RPMI7951 (cell line): ENCODE data around the gene SLC27A5. TPM values are rescaled to one million over a fixed set of nuclear protein-coding genes. Genes with fewer than 3 reads are reported as not detected.
"Not testable (repeated sequence)": the region's sequence is repeated elsewhere in the genome, so short reads cannot be mapped to it uniquely, and the experiment has no call there.

Experiments used
- DNase-seq: peaks from one replicate; pipeline ENCODE4 v3.0.0-alpha.2; 2012; ENCODE audit warnings: low read depth
- total RNA-seq: library from RNA; depleted of rRNA; stranded (reverse); fragments of >200 nt; shearing (Covaris generic); gene quantifications from 2 replicates; pipeline ENCODE4 v1.2.3, GENCODE V29; 2014

Gene SLC27A5
- total RNA-seq, 1 experiment from 2014 or later: 4.7 TPM

- no peak for DNase-seq
These were observed 14.1 kb downstream of the SLC27A5 start for GRCh38 chr19:58497634-58498170.

- peak; percentile 24 for DNase-seq
These were observed 19.5 kb downstream of the SLC27A5 start for GRCh38 chr19:58492265-58492664.

GRCh38 chr19:58491393-58491792, 20.4 kb downstream of the SLC27A5 start:
- no peak for DNase-seq

GRCh38 chr19:58484349-58484748, 27.4 kb downstream of the SLC27A5 start:
- not testable (repeated sequence) for DNase-seq

- no peak for DNase-seq
These were observed 28.0 kb downstream of the SLC27A5 start for GRCh38 chr19:58483776-58484175.

- DNase-seq: no peak
These were observed 29.4 kb downstream of the SLC27A5 start for GRCh38 chr19:58482372-58482771.

- no peak for DNase-seq
These were observed 31.0 kb downstream of the SLC27A5 start for GRCh38 chr19:58480831-58481230.

- no peak for DNase-seq
These were observed 31.3 kb downstream of the SLC27A5 start for GRCh38 chr19:58480481-58480830.

GRCh38 chr19:58479736-58480480, 31.9 kb downstream of the SLC27A5 start:
- DNase-seq: no peak

- DNase-seq: no peak
These were observed 32.5 kb downstream of the SLC27A5 start for GRCh38 chr19:58479303-58479702.

GRCh38 chr19:58477871-58478270, 33.9 kb downstream of the SLC27A5 start:
- DNase-seq: no peak

GRCh38 chr19:58477130-58477529, 34.7 kb downstream of the SLC27A5 start:
- no peak for DNase-seq

GRCh38 chr19:58476498-58477015, 35.2 kb downstream of the SLC27A5 start:
- DNase-seq: peak; percentile 24

GRCh38 chr19:58475714-58476497, 35.9 kb downstream of the SLC27A5 start, which contains the start of gene ZNF446:
ZNF446 (plus strand) TSS chr19:58476352; CDS start chr19:58477219, 867 bp downstream.
- peak; percentile 97 for DNase-seq

- no peak for DNase-seq
These were observed 36.6 kb downstream of the SLC27A5 start for GRCh38 chr19:58474997-58475713.

- peak; percentile 65 for DNase-seq
These were observed 37.3 kb downstream of the SLC27A5 start for GRCh38 chr19:58474291-58474996.

- no peak for DNase-seq
These were observed 38.0 kb downstream of the SLC27A5 start for GRCh38 chr19:58473775-58474174.

GRCh38 chr19:58471736-58472135, 40.1 kb downstream of the SLC27A5 start:
- DNase-seq: no peak

GRCh38 chr19:58470837-58471543, 40.8 kb downstream of the SLC27A5 start:
- DNase-seq: not testable (repeated sequence)

- DNase-seq: no peak
These were observed 42.4 kb downstream of the SLC27A5 start for GRCh38 chr19:58469241-58470013.
